GM10248 (cell line): Measurements from ENCODE around the gene SMC3.

Experiments
- CTCF ChIA-PET: fragments of 300-600 bp; sonication (Branson Sonifier 250); formaldehyde crosslinking; extraction: SDS; loops from one replicate; lab custom pipeline; 2021; ENCODE audit warnings: antibody characterized with exemption; lab: Yijun Ruan, JAX
- POLR2A ChIA-PET: fragments of 350-650 bp; sonication (Branson Sonifier 250); formaldehyde crosslinking; extraction: SDS; loops from one replicate; lab custom pipeline; 2020; ENCODE audit warnings: antibody characterized with exemption; lab: Yijun Ruan, JAX
- DNase-seq: peaks from one replicate; pipeline ENCODE4 v3.0.0; 2012; ENCODE audit errors: extremely low spot score
- TF ChIP-seq, protein P1 (sequence below): IDR thresholded peaks from 2 replicates; pipeline ENCODE4 v1.5.1; 2012; ENCODE audit warnings: mild to moderate bottlenecking, low read depth; ENCODE audit errors: extremely low read depth, missing control alignments, control extremely low read depth

The SMC3 gene

DNA sequence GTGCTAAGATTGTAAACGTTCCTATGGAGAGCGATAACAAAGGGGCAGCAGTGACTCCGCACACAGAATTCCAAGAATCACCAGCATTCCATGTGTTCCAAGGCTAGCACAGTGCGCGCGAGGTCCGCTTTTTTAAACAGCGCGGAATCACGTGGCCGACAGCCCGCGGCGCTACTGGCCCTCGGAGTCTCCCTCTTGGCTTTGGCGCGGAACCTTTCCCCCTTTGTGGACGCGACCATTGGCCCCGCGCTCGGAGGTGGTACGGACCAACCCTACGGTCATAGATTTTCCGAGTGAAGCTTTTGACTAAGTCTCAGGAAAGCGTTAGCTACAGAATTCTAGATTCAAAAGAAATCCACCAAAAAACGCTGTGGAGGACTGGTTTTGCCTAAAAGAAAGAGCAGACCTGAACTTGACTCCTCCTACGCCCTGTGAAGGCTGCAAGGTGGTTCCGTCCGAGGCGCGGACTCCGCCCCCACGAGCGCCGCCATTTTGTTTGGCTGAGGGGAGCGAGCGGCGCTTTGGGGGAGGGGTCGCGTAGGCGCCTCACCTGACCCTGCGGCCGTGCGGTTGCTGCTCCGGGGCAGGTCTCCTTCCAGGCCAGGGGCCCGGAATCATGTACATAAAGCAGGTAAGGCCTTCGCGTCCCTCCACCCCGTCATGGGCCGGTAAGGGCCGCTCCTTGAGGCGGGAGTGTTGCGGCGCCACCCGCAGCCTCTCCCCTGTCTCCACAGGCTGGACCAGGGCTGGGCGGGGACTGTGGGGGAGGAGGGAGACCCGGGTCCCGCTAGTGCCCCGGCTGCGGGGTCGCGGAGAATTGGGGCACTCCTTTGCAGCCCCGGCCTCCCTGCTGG is at the start of gene SMC3:
Gene SMC3, plus strand, starts transcription at position 495 of the 854 bp plus-strand sequence. Its CDS starts 122 bp downstream, at position 617.
- TF ChIP-seq, protein P1, sequence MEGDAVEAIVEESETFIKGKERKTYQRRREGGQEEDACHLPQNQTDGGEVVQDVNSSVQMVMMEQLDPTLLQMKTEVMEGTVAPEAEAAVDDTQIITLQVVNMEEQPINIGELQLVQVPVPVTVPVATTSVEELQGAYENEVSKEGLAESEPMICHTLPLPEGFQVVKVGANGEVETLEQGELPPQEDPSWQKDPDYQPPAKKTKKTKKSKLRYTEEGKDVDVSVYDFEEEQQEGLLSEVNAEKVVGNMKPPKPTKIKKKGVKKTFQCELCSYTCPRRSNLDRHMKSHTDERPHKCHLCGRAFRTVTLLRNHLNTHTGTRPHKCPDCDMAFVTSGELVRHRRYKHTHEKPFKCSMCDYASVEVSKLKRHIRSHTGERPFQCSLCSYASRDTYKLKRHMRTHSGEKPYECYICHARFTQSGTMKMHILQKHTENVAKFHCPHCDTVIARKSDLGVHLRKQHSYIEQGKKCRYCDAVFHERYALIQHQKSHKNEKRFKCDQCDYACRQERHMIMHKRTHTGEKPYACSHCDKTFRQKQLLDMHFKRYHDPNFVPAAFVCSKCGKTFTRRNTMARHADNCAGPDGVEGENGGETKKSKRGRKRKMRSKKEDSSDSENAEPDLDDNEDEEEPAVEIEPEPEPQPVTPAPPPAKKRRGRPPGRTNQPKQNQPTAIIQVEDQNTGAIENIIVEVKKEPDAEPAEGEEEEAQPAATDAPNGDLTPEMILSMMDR: no peak
- ChIA-PET CTCF (no interaction called here), POLR2A (no interaction called here)
- peak; percentile 87 for DNase-seq

DNA sequence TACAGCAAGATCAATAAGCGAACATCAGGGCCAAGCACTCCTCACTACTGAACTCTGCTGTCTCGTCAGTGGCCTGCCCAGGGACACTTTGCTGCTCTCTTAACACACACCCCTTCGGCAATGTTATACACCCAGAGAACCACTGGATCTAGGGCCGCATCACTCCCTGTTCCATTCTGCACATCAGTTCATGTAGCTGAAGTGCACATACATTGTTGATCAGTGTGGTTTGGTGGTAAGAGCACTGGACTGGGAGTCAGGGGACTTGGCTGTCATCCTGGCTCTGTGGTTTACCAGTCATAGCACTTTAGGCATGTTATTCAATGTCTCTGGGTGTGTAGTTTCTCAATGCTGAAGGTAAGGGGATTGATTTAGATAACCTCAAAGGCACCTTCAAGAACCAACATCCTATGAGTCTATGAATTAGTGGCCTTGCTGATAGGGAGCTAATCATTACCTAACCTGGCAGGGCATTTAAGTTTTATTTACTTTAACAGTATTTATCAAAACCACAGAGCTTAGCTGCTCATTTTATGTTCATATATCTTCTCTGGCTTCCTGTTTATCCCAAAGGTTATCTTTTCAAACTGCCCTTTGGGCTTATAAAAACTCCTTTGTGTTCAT is 45.0 kb upstream of the SMC3 start:
- TF ChIP-seq, protein P1: no peak
- DNase-seq: no peak
- CTCF ChIA-PET: interaction anchor here (0.8 to 1.6 kb wide), 4 partner anchors 11 to 180 kb away, joined by 3 to 5 read pairs (median 4); no protein-coding TSS in a partner anchor
- POLR2A ChIA-PET: no interaction called here

DNA sequence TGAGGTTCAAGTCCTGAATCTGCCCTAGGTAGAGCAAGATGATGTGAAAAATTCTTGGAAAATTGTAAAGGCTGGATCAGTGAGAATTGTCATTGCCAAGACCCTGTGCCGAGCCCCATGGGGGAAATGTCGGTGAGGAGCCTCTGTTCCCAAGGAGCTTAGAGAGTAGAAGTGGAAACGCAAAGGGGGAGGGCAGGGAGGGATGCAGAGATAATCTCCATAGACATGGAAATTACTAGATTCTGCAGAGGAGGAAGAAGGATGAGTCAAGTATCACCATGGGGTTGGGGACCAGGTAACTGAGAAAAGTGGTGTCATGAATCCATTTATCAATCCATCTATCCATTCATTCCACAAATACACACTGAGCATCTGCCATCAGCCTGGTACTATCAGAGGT is 43.8 kb upstream of the SMC3 start:
- CTCF ChIA-PET: interaction anchor here (1.6 kb wide), 1 partner anchor 23 kb away, joined by 4 read pairs; no protein-coding TSS in a partner anchor
- TF ChIP-seq, protein P1: no peak
- POLR2A ChIA-PET: no interaction called here
- no peak for DNase-seq

DNA sequence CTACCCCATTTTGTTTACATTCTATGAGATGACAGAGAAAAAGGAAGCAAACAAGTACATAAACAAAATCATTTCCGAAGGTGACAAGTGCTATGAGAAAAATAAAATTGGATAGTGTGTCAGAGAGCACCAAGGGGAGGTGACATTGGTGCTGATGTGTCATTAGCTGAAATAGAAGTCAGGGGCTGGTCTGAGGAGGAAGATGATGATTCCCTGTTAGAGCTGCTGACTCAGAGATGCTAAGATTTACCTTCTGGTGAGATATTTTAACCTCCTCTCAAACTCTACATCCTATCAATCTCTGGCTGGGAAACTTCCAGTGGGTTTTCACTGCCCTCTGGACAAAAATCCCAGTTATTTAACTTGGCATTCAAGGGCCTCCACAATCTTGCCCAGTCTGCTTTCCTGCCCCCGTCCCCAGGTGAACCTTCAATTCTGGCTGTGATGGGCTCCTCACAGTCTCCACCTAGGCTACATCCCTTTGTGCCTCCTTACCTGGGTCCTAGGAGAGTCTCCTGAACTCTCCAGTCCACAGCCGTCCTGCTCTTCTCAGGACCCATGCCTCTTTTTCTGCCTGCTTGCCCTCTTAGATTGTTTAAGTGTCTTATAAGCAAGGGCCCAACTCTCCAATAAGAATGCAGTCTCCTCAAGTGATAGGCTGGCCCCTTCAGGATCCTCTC is 43.2 kb upstream of the SMC3 start:
- ChIA-PET CTCF (interaction anchor here (1.6 kb wide), 1 partner anchor 22 kb away, joined by 4 read pairs; no protein-coding TSS in a partner anchor), POLR2A (no interaction called here)
- TF ChIP-seq, protein P1: no peak
- no peak for DNase-seq

DNA sequence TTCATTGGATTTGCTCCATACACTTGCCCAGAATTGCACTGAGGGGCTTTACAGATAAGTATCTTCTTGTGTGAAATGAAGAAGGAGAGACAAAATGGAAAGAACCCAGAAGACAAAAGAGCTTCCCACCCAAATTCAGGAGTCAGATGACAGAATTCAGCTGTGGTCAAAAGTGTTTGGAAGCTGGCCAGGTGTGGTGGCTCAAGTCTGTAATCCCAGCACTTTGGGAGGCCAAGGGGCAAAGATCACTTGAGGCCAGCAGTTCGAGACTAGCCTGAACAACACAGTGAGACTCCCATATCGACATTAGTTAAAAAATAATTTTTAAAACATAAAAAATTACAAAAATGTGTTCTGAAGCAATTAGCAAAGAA is 42.6 kb upstream of the SMC3 start:
- CTCF ChIA-PET: interaction anchor here (1.6 kb wide), 1 partner anchor 22 kb away, joined by 4 read pairs; no protein-coding TSS in a partner anchor
- TF ChIP-seq, protein P1: no peak
- DNase-seq: no peak
- POLR2A ChIA-PET: no interaction called here

DNA sequence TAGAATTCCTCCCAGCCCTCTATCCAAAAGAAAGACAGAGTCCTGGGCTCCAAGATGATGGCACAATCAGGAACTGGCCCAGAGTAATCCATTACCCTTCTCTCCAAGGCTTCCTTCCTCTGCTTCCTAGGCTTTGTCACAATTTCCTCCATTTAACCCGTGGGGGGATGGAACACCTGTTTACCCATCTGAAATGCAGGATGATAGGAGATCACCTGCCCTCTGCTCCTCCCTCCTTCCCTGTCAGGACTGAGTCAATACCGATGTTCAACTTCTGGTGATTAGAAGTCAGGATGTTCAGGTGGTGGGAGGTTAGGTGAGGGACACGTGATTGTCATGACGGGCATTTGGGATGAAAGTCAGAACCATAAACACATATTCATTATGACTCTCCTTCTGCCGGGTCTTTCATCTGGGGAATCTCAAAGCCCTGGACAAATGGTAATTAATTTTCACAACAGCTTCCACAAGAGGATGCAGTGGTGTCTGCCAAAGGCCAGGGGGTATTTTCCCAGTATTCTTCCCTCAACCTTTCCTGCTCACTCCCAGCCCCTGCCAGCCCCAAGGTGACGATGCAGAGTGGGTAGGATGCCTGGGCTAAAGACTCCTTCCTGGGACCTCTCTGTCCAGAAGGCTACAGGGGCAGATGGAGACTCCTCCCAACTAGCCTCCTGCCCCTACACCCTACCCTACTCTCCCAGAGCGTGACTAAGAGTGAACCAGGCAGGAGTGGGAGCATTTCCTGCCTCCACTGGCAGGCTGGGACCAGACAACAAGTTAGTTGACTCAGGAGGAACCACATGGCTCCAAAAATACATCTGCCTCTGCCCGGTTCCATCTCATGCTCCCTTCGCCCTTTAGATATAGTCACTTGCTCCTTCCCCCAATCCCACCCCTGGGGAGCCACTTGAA is 41.9 kb upstream of the SMC3 start:
- TF ChIP-seq, protein P1: no peak
- POLR2A ChIA-PET: no interaction called here
- CTCF ChIA-PET: interaction anchor here (1.6 kb wide), 1 partner anchor 21 kb away, joined by 4 read pairs; no protein-coding TSS in a partner anchor
- DNase-seq: no peak
